Lung (tissue), 12 donors: Measurements from ENCODE around the gene MIA. TPM values are rescaled to one million over a fixed set of nuclear protein-coding genes. Genes with fewer than 3 reads are reported as not detected.
A peak's percentile ranks its signal among the peaks of the same experiment; 100 is the strongest.

Source experiments
- ATAC-seq: fragments of 200-7000 bp; cut with Tn5 transposase; one replicate; pipeline ENCODE4 v1.9.1; 2020; ENCODE audit warnings: moderate number of reproducible peaks; ENCODE audit not compliant: insufficient read depth, low FRiP score
- DNase-seq, 3 donors: peaks; one replicate each; pipeline ENCODE4 v3.0.0-alpha.2; 2013 to 2017
- H3K27ac ChIP-seq, 2 donors: one replicate each; pipeline ENCODE4 v1.5.1; 2013; ENCODE audit warnings: mild to moderate bottlenecking in 2 of 2, moderate library complexity in 2 of 2, control low read depth in 1 of 2, inconsistent platforms in 1 of 2, low read depth in 1 of 2, low read length in 1 of 2
- H3K27me3 ChIP-seq, 3 donors: one replicate each; pipeline ENCODE4 v1.5.1; 2013; ENCODE audit warnings: low read length in 2 of 3; ENCODE audit not compliant: control insufficient read depth in 3 of 3, insufficient read depth in 3 of 3
- H3K36me3 ChIP-seq, 4 donors: one replicate each; pipeline ENCODE4 v1.5.1; 2013; ENCODE audit warnings: low read length in 4 of 4, mild to moderate bottlenecking in 1 of 4, moderate library complexity in 1 of 4; ENCODE audit not compliant: control insufficient read depth in 4 of 4, insufficient read depth in 4 of 4
- H3K4me1 ChIP-seq, 5 donors: one replicate each; pipeline ENCODE4 v1.5.1; 2013; ENCODE audit warnings: low read length in 5 of 5, mild to moderate bottlenecking in 2 of 5, moderate library complexity in 1 of 5; ENCODE audit not compliant: control insufficient read depth in 5 of 5, insufficient read depth in 5 of 5
- H3K4me3 ChIP-seq: one replicate; pipeline ENCODE4 v1.5.1; 2013; ENCODE audit warnings: mild to moderate bottlenecking, control low read depth, moderate library complexity
- H3K9ac ChIP-seq, 2 donors: one replicate each; pipeline ENCODE4 v1.5.1; 2013; ENCODE audit warnings: low read length in 2 of 2, control low read depth in 1 of 2; ENCODE audit not compliant: insufficient read depth in 1 of 2
- H3K9me3 ChIP-seq, 4 donors: one replicate each; pipeline ENCODE4 v1.5.1; 2013; ENCODE audit warnings: low read length in 3 of 4, mild to moderate bottlenecking in 1 of 4, moderate library complexity in 1 of 4; ENCODE audit not compliant: control insufficient read depth in 4 of 4, insufficient read depth in 3 of 4
- CTCF ChIP-seq: IDR thresholded peaks from 2 replicates; pipeline ENCODE4 v1.5.1; 2012; ENCODE audit warnings: mild to moderate bottlenecking; ENCODE audit errors: control extremely low read depth, extremely low read depth
- WGBS, 2 donors: extraction: QIAGEN DNeasy Blood & Tissue Kit; methylation state at CpG; one replicate each; pipeline ENCODE4 v1.1.7; 2013; 5-methylcytosine and 5-hydroxymethylcytosine counted together
- polyA plus RNA-seq, 2 donors: library from polyadenylated mRNA; stranded (reverse); fragments of 200-250 nt; gene quantifications; one replicate each; pipeline ENCODE4 v1.2.1, GENCODE V29; 2013
- total RNA-seq, 2 donors: library from RNA; depleted of rRNA in 1 of 2; stranded (reverse); fragments of >200 nt in 1 of 2; gene quantifications; one replicate each; pipeline ENCODE4 v1.2.1, GENCODE V29; 2014 to 2021
- donor health status: control.
- donor health status: control.
- donor health status: Bipolar disorder and iron deficiency.
- donor health status: healthy.
- donor health status: DM: yes; HTN: yes; CAD: no.

MIA gene
- total and polyA plus RNA-seq, 4 donors: 0.75 to 4.6 (median 3.2) TPM; not detected in 1

GRCh38 chr19:40755248-40755624 is 20.1 kb upstream of the MIA start:
- WGBS, 2 donors: 89 to 93% methylated on average over 3 of the region's 3 CpGs
- no peak for DNase-seq
- Histone ChIP-seq H3K27me3 (no peaks in the 10 kb centered on the region), H3K9ac (no peak overlapping the region), H3K9me3 (no peaks in the 10 kb centered on the region), H3K27ac (peak overlapping the region in 1 of 2 donors; percentile 66), H3K36me3 (peaks cover 15 to 34% (median 19%) of the 10 kb centered on the region in 4 donors), H3K4me1 (peaks cover 0 to 24% (median 6%) of the 10 kb centered on the region in 5 donors), H3K4me3 (no peak overlapping the region)
- no peak for TF ChIP-seq CTCF
- ATAC-seq: no peak

- no peaks in the 10 kb centered on the region for H3K27me3 ChIP-seq
- no peaks in the 10 kb centered on the region for H3K9me3 ChIP-seq
- no peak for DNase-seq
- 97 to 98% methylated on average over 8 of the region's 8 CpGs for WGBS, 2 donors
- H3K4me3 ChIP-seq: no peak overlapping the region
- no peak overlapping the region for H3K27ac ChIP-seq
- no peak for ATAC-seq
- H3K4me1 ChIP-seq: peaks cover 0 to 24% (median 6%) of the 10 kb centered on the region in 5 donors
- no peak overlapping the region for H3K9ac ChIP-seq
- no peak for TF ChIP-seq CTCF
- H3K36me3 ChIP-seq: peaks cover 19 to 39% (median 23%) of the 10 kb centered on the region in 4 donors
These were observed 19.5 kb upstream of the MIA start for GRCh38 chr19:40755791-40756190.

DNA sequence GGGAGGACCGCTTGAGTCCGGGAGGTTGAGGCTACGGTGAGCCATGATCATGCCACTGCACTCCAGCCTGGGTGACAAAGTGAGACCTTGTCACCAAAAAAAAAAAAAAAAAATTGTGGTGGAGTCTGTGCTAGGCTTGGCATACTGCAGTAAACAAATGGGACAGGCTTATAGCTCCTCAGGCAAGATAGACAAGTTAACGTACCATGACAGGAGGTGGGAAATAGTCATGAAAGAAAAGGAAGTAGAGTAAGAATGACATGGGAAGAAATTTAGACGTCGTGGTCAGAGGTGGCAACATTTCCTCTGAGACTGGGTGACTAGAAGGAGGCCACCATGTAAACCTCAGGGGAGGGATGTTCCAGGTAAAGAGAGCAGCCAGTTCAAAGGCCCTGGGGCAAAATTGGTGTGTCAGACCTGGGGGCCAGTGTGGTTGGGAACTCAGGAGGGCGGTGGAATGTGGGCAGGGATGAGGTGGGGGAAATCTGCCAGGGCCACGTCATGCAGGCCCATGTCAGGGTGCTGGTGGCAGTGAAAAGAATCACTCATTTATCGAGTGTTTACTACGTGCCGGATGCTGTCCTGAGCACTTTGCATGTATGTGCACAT is 18.7 kb upstream of the MIA start:
- H3K36me3 ChIP-seq: peaks cover 22 to 42% (median 29%) of the 10 kb centered on the region in 4 donors
- no peaks in the 10 kb centered on the region for H3K9me3 ChIP-seq
- H3K4me3 ChIP-seq: no peak overlapping the region
- WGBS, 2 donors: 62 to 69% methylated on average over 11 of the region's 11 CpGs
- TF ChIP-seq CTCF: no peak
- no peaks in the 10 kb centered on the region for H3K27me3 ChIP-seq
- peaks cover 0 to 24% (median 6%) of the 10 kb centered on the region in 5 donors for H3K4me1 ChIP-seq
- no peak for ATAC-seq
- H3K27ac ChIP-seq: peak overlapping the region in 1 of 2 donors; percentile 21
- no peak for DNase-seq
- no peak overlapping the region for H3K9ac ChIP-seq

DNA sequence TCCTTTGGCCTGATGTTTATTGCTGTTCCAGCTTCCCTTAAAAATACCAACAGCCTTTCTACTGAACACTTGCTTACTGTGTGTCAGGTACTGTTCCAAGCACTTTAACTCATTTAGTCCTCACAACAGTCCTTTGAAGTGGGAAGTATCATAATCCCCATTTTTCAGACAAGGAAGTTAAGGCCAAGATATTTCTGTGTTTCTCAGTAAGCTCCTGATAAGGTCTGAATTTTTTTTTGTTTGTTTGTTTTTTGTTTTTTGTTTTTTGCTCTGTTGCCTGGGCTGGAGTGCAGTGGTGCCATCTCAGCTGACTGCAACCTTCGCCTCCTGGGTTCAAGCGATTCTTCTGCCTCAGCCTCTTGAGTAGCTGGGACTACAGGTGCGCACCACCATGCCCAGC is 16.8 kb upstream of the MIA start:
- TF ChIP-seq CTCF: no peak
- Histone ChIP-seq H3K27ac (no peak overlapping the region), H3K36me3 (peaks cover 38 to 60% (median 43%) of the 10 kb centered on the region in 4 donors), H3K4me3 (no peak overlapping the region), H3K9ac (no peak overlapping the region), H3K9me3 (no peaks in the 10 kb centered on the region), H3K27me3 (no peaks in the 10 kb centered on the region), H3K4me1 (peaks cover 0 to 19% (median 6%) of the 10 kb centered on the region in 5 donors)
- 98 to 100% methylated on average over 3 of the region's 3 CpGs for WGBS, 2 donors
- DNase-seq (no peak), ATAC-seq (no peak)
